Aorta (tissue), 5 donors: Measurements from ENCODE around the gene ETNPPL. TPM values are rescaled to one million over a fixed set of nuclear protein-coding genes. Genes with fewer than 3 reads are reported as not detected.
A peak's percentile ranks its signal among the peaks of the same experiment; 100 is the strongest.

ENCODE experiments used
- ATAC-seq: fragments of 200-7000 bp; cut with Tn5 transposase; one replicate; pipeline ENCODE4 v1.9.1; 2022; ENCODE audit warnings: moderate library complexity; ENCODE audit not compliant: low FRiP score
- DNase-seq, 2 donors: peaks; one replicate each; pipeline ENCODE4 v3.0.0-alpha.2; 2020
- H3K27ac ChIP-seq, 2 donors: one replicate each; pipeline ENCODE4 v1.5.1; 2013; ENCODE audit warnings: low read length in 2 of 2, mild to moderate bottlenecking in 2 of 2, moderate library complexity in 2 of 2, control low read depth in 1 of 2, inconsistent platforms in 1 of 2, low read depth in 1 of 2
- H3K27me3 ChIP-seq, 2 donors: one replicate each; pipeline ENCODE4 v1.6.1; 2013; ENCODE audit warnings: control low read depth in 1 of 2, low read length in 1 of 2, mild to moderate bottlenecking in 1 of 2, moderate library complexity in 1 of 2; ENCODE audit not compliant: insufficient read depth in 2 of 2, control insufficient read depth in 1 of 2
- H3K36me3 ChIP-seq, 2 donors: one replicate each; pipeline ENCODE4 v1.6.1; 2013; ENCODE audit warnings: control low read depth in 1 of 2, low read length in 1 of 2, mild to moderate bottlenecking in 1 of 2; ENCODE audit not compliant: insufficient read depth in 2 of 2, control insufficient read depth in 1 of 2
- H3K4me1 ChIP-seq, 2 donors: one replicate each; pipeline ENCODE4 v1.6.1; 2013; ENCODE audit warnings: low read length in 2 of 2, control low read depth in 1 of 2, mild to moderate bottlenecking in 1 of 2, moderate library complexity in 1 of 2; ENCODE audit not compliant: insufficient read depth in 2 of 2, control insufficient read depth in 1 of 2
- H3K4me3 ChIP-seq, 2 donors: one replicate each; pipeline ENCODE4 v1.5.1; 2013; ENCODE audit warnings: low read length in 2 of 2, control low read depth in 1 of 2, mild to moderate bottlenecking in 1 of 2
- H3K9me3 ChIP-seq: one replicate; pipeline ENCODE4 v1.6.1; 2013; ENCODE audit warnings: mild to moderate bottlenecking, low read length; ENCODE audit not compliant: control insufficient read depth
- WGBS, 2 donors: extraction: QIAGEN DNeasy Blood & Tissue Kit; methylation state at CpG; one replicate each; pipeline ENCODE4 v1.1.7; 2013; 5-methylcytosine and 5-hydroxymethylcytosine counted together
- intact Hi-C, 2 donors: fragments of 100-400 bp; cut with DNase I; formaldehyde crosslinking; loops; one replicate each; pipeline versions ENCODE4 v1.14.2 to v1.15.0; 2022
- polyA plus RNA-seq, 2 donors: library from polyadenylated mRNA; stranded (reverse); fragments of 200-250 nt; gene quantifications; one replicate each; pipeline ENCODE4 v1.2.3, GENCODE V29; 2013
- total RNA-seq, 2 donors: library from RNA; stranded (reverse); fragmentation: NEBNext Ultra II Directional; extraction: Animal tissue kit (Norgen Biotek cat#: 25700); gene quantifications; one replicate each; pipeline ENCODE4 v1.2.1, GENCODE V29; 2021
- donor health status: healthy with polysubstance abuse.
- donor health status: Bipolar disorder and iron deficiency.
- donor health status: DM: no; HTN: no; CAD: no.
- donor health status: DM: no; HTN: no; CAD: no.
- donor health status: DM: yes; HTN: yes; CAD: no.

The ETNPPL gene
- total and polyA plus RNA-seq, 4 donors, result not detected

DNA sequence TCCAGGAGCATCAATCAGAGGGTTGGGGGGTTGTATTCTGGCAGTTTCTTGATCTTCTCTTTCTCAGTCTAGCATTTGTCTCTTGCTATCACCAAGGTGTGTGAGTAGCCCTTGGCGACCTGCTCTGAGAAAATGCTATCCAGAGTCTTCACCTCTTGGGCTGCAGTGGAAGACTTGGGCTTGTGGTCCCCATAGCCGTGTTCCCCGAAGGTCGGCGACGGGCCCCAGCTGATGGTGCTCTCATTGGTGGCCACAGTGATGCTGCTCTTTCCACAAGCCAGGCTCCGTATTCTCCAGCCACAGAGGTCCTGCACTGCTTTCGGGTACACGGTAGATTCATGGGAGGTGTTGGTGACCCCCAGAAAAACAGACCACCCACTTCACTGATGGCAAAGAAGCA lies 25.9 kb upstream of the ETNPPL start:
- ATAC-seq (no peak), DNase-seq (no peak)
- Histone ChIP-seq H3K27ac (no peak overlapping the region), H3K36me3 (no peaks in the 10 kb centered on the region), H3K9me3 (no peaks in the 10 kb centered on the region), H3K27me3 (no peaks in the 10 kb centered on the region), H3K4me1 (no peaks in the 10 kb centered on the region), H3K4me3 (no peak overlapping the region)
- intact Hi-C loops, result no loop called here
- 97% methylated on average over 9 of the region's 9 CpGs for WGBS, 2 donors

DNA sequence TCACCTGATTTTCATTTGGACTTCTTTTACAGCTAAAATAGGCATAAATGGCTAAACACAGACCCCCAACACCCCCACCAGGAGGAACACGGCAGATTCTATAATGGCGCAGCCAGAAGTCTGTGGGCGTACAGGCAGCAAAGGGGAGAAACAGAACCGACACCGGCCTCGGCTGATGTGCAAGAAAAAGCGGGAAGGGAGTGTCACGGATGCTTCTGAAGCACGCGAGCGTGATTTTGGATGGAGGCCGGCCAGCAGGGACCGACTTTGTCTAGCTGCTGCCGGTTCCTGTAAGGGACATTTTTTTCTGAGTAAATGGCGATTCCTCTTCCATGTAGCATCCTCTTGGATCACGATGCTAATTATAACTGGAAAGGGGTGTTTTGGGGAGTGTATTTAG lies 24.9 kb upstream of the ETNPPL start:
- ATAC-seq, result no peak
- 96 to 98% methylated on average over 16 of the region's 16 CpGs for WGBS, 2 donors
- no peak for DNase-seq
- Histone ChIP-seq H3K27me3 (no peaks in the 10 kb centered on the region), H3K36me3 (no peaks in the 10 kb centered on the region), H3K4me1 (no peaks in the 10 kb centered on the region), H3K4me3 (no peak overlapping the region), H3K9me3 (no peaks in the 10 kb centered on the region), H3K27ac (no peak overlapping the region)
- intact Hi-C loops, result no loop called here

DNA sequence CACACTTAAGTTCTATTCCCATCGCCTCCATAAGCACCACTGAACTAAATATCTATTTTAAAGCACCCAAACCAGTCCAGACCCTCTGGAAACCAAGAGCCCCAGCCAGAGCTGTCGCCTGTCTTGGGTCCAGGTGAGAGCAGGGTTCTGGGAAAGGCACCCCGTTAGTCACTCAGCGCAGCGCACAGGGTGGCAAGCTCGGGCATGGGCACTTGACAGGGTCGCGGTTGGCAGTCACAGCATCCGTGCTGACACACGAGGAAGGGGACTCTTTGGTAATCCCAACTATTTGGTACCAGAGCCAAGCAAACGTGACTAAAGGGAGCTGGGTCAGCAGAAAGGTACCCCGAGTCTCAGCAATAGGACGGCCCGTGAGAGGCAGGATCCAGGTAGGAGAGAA lies 24.3 kb upstream of the ETNPPL start:
- ATAC-seq (no peak), DNase-seq (no peak)
- Histone ChIP-seq H3K36me3 (no peaks in the 10 kb centered on the region), H3K27ac (no peak overlapping the region), H3K4me3 (no peak overlapping the region), H3K9me3 (no peaks in the 10 kb centered on the region), H3K4me1 (no peaks in the 10 kb centered on the region), H3K27me3 (no peaks in the 10 kb centered on the region)
- intact Hi-C loops, result no loop called here
- WGBS, 2 donors, result 92 to 93% methylated on average over 14 of the region's 14 CpGs

- ATAC-seq (no peak), DNase-seq (no peak)
- no peaks in the 10 kb centered on the region for H3K27me3 ChIP-seq
- H3K4me1 ChIP-seq, result no peaks in the 10 kb centered on the region
- no peak overlapping the region for H3K27ac ChIP-seq
- WGBS, 2 donors, result 79 to 85% methylated on average over 8 of the region's 8 CpGs
- intact Hi-C loops, result no loop called here
- H3K4me3 ChIP-seq, result no peak overlapping the region
- H3K36me3 ChIP-seq, result no peaks in the 10 kb centered on the region
- H3K9me3 ChIP-seq, result no peaks in the 10 kb centered on the region
Measured at GRCh38 chr4:108786351-108786750, 23.5 kb upstream of the ETNPPL start.

DNA sequence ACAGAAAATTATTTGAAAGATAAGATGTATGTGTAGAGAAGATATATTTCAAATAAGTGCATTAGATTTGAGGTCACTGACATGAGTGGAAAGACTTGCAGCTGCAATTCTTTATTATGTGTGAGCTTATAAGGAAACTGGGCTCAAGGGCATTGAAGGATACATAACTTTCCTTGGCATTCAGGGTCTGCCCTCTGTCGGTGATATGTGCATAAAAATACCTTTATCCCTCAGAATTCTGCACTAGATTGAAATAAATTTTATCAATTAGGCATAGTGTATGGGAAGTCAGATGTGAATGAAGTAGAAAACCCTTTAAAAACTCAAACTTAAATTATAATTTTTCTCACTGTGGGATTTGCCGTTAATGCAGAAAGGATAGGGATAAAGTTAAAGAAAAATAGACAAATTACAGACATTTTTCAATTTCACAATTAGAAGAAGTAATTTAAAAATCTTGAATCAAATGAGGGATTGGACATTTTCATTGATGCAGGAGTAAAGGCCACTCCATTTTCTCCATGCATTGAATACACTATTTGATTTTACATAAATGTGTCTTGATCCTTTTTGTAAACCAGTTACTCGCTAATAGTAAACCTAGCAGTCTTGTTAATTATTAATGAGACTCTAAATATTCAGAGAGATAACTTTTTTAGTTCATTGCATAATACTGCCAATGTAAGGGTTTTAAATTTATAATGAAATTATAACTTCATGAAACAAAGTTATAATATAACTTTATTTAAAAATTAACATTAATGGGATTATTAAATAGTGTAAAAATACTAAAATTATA lies 21.0 kb upstream of the ETNPPL start:
- H3K27ac ChIP-seq, result no peak overlapping the region
- intact Hi-C loops, result no loop called here
- ATAC-seq (no peak), DNase-seq (no peak)
- no peak overlapping the region for H3K4me3 ChIP-seq
- 61 to 62% methylated on average over 3 of the region's 3 CpGs for WGBS, 2 donors
- no peaks in the 10 kb centered on the region for H3K4me1 ChIP-seq
- H3K36me3 ChIP-seq, result no peaks in the 10 kb centered on the region
- H3K27me3 ChIP-seq, result no peaks in the 10 kb centered on the region
- H3K9me3 ChIP-seq, result no peaks in the 10 kb centered on the region

- no peak for ATAC-seq
- no peak for DNase-seq
- no peaks in the 10 kb centered on the region for H3K4me1 ChIP-seq
- H3K27ac ChIP-seq, result no peak overlapping the region
- H3K36me3 ChIP-seq, result no peaks in the 10 kb centered on the region
- no peak overlapping the region for H3K4me3 ChIP-seq
- intact Hi-C loops, result no loop called here
- H3K9me3 ChIP-seq, result no peaks in the 10 kb centered on the region
- H3K27me3 ChIP-seq, result no peaks in the 10 kb centered on the region
Measured at GRCh38 chr4:108779958-108780357, 17.1 kb upstream of the ETNPPL start.

DNA sequence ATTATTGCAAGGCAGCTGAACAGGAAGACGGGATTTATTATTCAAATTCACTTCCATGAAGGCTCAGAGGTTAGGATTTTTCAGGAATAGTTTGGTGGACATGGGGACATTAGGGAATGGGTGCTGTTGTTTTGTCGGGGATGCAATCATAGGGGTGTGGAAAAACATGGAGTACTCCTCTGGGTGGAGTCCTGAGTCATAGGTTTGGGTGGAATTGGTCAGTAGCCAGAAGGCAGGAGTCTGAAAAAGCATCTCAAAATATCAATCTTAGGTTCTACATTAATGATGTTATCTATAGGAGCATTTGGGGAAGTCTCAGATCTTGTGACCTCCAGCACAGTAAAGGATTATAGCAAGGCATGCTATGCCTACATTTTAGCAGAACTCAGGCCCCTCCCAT lies 14.5 kb upstream of the ETNPPL start:
- Histone ChIP-seq H3K4me1 (no peaks in the 10 kb centered on the region), H3K27me3 (no peaks in the 10 kb centered on the region), H3K27ac (no peak overlapping the region), H3K9me3 (no peaks in the 10 kb centered on the region), H3K4me3 (no peak overlapping the region), H3K36me3 (no peaks in the 10 kb centered on the region)
- intact Hi-C loops, result no loop called here
- DNase-seq (no peak), ATAC-seq (no peak)
- 96% methylated on average over 2 of the region's 2 CpGs for WGBS, 2 donors

DNA sequence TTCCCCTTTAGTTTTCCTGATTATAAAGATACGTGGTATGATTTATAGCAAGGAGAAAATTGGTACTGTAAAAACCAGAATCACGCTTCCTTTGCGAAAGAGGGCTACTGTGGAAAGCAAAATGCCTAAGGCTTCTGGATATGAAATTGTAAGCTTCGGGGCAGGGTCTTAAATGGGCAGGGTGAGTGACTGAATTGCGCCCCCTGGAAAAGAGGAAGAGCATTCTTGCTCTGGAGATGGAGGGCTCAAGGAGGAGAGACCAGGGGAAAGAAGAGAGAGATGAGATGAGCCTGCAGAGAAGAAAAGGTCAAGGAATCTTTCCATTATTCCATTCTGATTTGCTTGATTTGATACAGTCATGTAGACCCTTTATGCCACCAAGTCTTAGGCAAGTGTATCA lies 13.1 kb upstream of the ETNPPL start:
- WGBS, 2 donors, result 89 to 92% methylated on average over 5 of the region's 5 CpGs

GRCh38 chr4:108774809-108775530 lies 12.1 kb upstream of the ETNPPL start:
- no peaks in the 10 kb centered on the region for H3K4me1 ChIP-seq
- H3K9me3 ChIP-seq, result no peaks in the 10 kb centered on the region
- ATAC-seq, result peak; percentile 69
- H3K27me3 ChIP-seq, result no peaks in the 10 kb centered on the region
- 34 to 35% methylated on average over 5 of the region's 5 CpGs for WGBS, 2 donors
- peak; percentile 69 to 80 for DNase-seq
- H3K27ac ChIP-seq, result no peak overlapping the region
- H3K36me3 ChIP-seq, result no peaks in the 10 kb centered on the region
- no peak overlapping the region for H3K4me3 ChIP-seq
- intact Hi-C loops, result no loop called here

More for the DNA sequence above, 13.1 kb upstream of the ETNPPL start:
- intact Hi-C loops, result no loop called here
- no peaks in the 10 kb centered on the region for H3K36me3 ChIP-seq
- H3K27me3 ChIP-seq, result no peaks in the 10 kb centered on the region
- no peak overlapping the region for H3K27ac ChIP-seq
- DNase-seq (no peak), ATAC-seq (no peak)
- H3K9me3 ChIP-seq, result no peaks in the 10 kb centered on the region
- H3K4me3 ChIP-seq, result no peak overlapping the region
- no peaks in the 10 kb centered on the region for H3K4me1 ChIP-seq
